Left renal cortex interstitium (tissue), 4 donors: ENCODE measurements around the gene FBXO27. TPM values are rescaled to one million over a fixed set of nuclear protein-coding genes. Genes with fewer than 3 reads are reported as not detected.
"Not testable (repeated sequence)": the region's sequence is repeated elsewhere in the genome, so short reads cannot be mapped to it uniquely, and the experiment has no call there.

Experiments
- DNase-seq, 4 donors: peaks; one replicate each; pipeline ENCODE4 v3.0.0-alpha.2; 2013; ENCODE audit warnings: low read depth in 4 of 4, low spot score in 2 of 4, missing footprints in 1 of 4
- polyA plus RNA-seq, 4 donors: library from polyadenylated mRNA; unstranded; fragments of 120-200 nt; gene quantifications; one replicate each; pipeline ENCODE4 v1.2.1, GENCODE V29; 2013; ENCODE audit not compliant: insufficient read length in 4 of 4

The FBXO27 gene
- polyA plus RNA-seq, 4 donors: 6.1 to 9.8 (median 7.8) TPM

GRCh38 chr19:38989614-38990013, 42.7 kb downstream of the FBXO27 start:
- not testable (repeated sequence) for DNase-seq

DNA sequence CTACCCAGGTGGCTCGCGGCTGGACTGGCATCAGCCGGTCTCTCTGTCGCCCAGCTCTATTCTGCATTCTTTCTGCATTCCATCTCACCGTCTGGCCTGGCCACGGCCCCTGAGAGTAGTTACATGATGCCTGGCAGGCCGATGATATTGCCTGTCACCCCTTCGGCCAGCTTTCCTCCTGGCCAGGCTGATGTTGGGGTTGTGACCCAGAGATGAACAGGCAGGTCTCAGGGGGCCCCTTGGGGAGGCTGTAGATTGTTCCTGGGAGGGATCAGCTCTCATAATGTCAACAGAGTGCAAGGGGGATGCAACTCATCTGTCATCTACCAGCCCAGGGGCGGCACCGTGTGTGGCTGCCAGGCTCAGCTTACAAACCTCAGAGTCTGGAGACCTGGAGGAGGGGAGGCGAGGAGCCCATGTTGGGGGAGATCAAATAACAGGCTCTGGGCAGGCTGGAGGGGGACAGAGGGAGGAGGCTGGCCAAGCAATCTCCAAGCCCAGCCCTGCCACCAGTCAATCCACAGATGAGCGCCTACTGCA, 43.2 kb downstream of the FBXO27 start:
- DNase-seq: peak; percentile 63 to 78 (median 71)

DNA sequence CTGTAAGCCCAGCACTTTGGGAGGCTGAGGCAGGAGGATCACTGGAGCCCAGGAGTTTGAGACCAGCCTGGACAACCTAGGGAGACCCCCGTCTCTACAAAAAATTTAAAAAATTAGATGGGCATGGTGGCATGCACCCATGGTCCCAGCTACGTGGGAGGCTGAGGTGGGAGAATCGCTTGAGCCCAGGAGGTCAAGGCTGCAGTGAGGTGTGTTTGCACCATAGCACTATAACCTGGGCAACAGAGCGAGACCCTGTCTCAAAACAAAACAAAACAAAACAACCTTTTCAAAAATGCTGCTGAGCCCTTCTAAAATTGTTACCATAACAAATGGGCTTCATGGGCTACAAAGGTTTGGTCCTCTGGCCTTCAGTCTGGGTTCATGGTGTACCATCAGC, 43.7 kb downstream of the FBXO27 start:
- DNase-seq: not testable (repeated sequence)

DNA sequence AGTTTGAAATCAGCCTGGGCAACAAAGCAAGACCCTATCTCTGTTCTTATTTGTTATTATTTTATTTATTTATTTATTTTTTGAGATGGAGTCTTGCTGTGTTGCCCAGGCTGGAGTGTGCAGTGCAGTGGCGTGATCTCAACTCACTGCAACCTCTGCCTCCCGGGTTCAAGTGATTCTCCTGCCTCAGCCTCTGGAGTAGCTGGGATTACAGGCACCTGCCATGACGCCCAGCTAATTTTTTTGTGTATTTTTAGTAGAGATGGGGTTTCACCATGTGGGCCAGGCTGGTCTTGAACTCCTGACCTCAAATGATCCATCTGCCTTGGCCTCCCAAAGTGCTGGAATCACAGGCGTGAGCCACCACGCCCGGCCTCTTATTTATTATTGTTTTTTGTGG, 44.6 kb downstream of the FBXO27 start:
- not testable (repeated sequence) for DNase-seq

GRCh38 chr19:38985262-38985661, 47.1 kb downstream of the FBXO27 start:
- no peak for DNase-seq

- no peak for DNase-seq
These were observed 51.6 kb downstream of the FBXO27 start for GRCh38 chr19:38980583-38981374.

DNA sequence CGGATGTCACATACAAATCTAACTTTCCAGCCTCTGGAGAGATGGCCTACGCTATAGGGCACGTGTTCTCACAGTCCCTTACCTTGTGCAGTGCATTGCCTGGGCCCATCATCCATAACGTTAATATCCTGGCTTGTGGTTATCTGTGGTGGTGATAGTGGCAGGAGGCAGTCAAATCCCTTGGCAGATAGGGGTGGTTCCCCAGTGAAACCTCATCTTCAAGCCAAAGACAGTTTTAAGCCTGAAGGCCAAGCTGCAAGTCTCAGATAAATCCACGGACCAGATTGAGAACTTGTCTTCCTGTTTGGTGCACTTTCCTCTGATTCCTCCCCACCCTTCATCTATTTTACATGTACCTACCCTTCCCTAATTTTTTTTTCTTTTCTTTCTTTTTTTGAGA, 52.5 kb downstream of the FBXO27 start:
- no peak for DNase-seq

DNA sequence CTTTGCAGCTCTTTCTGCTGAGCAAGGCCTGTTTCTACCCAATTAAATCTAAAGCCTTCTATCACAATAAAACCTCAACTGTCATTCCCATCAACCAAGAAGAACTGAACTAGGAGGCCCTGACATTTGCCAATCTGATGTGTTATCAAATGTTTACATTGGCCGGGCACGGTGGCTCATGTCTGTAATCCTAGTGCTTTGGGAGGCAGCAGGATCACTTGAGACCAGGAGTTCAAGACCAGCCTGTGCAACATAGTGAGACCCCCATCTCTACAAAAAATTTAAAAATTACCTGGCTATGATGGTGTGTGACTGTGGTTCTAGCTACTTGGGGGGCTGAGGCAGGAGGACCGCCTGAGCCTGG, 54.0 kb downstream of the FBXO27 start:
- no peak for DNase-seq

DNA sequence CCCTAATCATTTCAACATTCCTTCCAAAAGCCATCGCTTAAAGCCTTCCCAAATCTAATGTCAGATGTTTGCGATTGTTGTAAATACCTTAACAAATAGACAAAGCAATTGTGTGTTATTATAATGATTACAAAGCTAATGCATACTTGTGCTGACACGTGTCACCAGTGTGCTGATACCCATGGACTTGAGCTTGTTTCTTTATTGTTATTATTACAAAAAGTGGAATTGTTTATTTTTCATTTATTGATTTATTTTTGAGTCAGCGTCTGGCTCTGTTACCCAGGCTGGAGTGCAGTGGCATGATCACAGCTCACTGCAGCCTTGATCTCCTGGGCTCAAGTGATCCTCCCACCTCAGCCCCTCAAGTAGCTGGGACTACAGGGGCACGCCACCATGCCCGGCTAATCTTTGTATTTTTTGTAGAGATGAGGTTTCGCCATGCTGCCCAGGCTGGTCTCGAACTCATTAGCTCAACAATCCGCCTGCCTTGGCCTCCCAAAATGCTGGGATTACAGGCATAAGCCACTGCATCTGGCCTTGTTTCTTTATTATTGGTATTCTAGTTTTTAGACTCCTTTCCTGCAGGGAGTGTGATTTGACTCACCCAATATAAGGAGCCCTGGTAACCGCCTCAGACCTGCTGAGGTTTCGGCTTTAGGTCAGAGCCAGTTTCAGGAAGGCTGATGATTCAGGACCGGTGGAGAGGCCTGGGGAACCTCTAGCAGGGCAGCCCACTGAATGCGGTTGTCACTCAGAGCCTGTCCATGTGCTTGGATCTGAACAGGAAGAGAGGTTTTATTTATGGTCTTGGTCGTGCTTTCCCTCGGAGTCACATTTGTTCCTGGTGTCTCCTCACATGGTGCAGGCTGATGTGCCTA, 54.7 kb downstream of the FBXO27 start:
- DNase-seq: no peak

- DNase-seq: peak in 3 of 4 donors; percentile 36 to 55 (median 40)
These were observed 56.5 kb downstream of the FBXO27 start for GRCh38 chr19:38975861-38976271.

- DNase-seq: peak in 3 of 4 donors; percentile 55 to 66 (median 56)
These were observed 57.0 kb downstream of the FBXO27 start, which contains the start of gene FBXO17 for GRCh38 chr19:38975214-38975860. TSS of gene FBXO17 (minus strand) at chr19:38975742. CDS start at chr19:38950319, 25,423 bp downstream.

DNA sequence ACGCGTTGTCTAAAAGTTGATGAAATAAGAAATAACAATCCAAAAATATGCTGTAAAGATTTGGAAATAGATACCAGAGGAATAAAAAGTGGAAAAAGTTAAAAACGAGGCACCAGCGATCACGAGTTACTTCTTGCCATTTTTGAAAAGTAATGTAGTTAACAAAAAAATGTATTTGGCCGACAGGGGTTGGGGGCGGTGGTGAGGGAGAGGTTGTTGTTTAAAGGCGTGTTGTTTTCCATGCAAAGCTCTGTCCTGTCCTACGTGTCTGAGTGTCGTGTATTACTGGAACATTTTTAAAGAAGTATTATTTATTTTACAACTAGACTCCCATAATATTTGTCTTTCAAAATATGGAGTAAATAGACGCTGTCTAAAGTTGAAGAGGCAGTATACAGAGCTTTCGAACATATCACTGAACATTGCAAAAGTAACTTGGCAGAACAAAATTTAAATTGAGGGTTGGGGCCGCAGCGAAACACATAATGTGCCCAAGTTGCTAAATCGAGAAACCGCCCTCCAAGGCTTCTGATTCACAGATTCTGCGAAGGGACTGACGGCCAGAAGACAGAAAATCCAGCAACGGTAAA, 57.6 kb downstream of the FBXO27 start:
- peak in 1 of 4 donors; percentile 59 for DNase-seq

Other genes starting within 250 kb of the FBXO27 start
- 1 to 10 TPM in 2 of 4 donors, under 1 TPM in 1, not detected in 1; 0.95 to 3.2 (median 1.4) TPM for gene LGALS7B, start 243.3 kb downstream of the FBXO27 start, polyA plus RNA-seq
- gene LGALS4, start 219.6 kb downstream of the FBXO27 start, polyA plus RNA-seq: 1 to 10 TPM in 3 of 4 donors, under 1 TPM in 1; 0.97 to 3.0 (median 2.0) TPM
- 100 to 1,000 TPM; 149 to 161 (median 153) TPM for gene ECH1, start 200.8 kb downstream of the FBXO27 start, polyA plus RNA-seq
- gene HNRNPL, start 182.6 kb downstream of the FBXO27 start, polyA plus RNA-seq: 100 to 1,000 TPM; 434 to 500 (median 466) TPM
- gene RINL, start 154.3 kb downstream of the FBXO27 start, polyA plus RNA-seq: 10 to 100 TPM in 1 of 4 donors, 1 to 10 TPM in 3; 7.1 to 10.0 (median 8.3) TPM
- gene SIRT2, start 132.9 kb downstream of the FBXO27 start, polyA plus RNA-seq: 10 to 100 TPM; 37.9 to 53.1 (median 43.9) TPM
- 10 to 100 TPM in 2 of 4 donors, 1 to 10 TPM in 2; 8.2 to 13.4 (median 11.4) TPM for gene NFKBIB, start 132.6 kb downstream of the FBXO27 start, polyA plus RNA-seq
- gene CCER2, start 120.4 kb downstream of the FBXO27 start, polyA plus RNA-seq: 1 to 10 TPM in 2 of 4 donors, under 1 TPM in 2; 0.47 to 1.5 (median 1.1) TPM
- 10 to 100 TPM; 31.3 to 72.0 (median 53.4) TPM for gene SARS2, start 101.8 kb downstream of the FBXO27 start, polyA plus RNA-seq
- 10 to 100 TPM; 17.7 to 37.4 (median 26.9) TPM for gene MRPS12, start 101.6 kb downstream of the FBXO27 start, polyA plus RNA-seq
- 10 to 100 TPM; 51.3 to 93.4 (median 81.1) TPM for gene FBXO17, start 56.8 kb downstream of the FBXO27 start, polyA plus RNA-seq
- 1 to 10 TPM in 1 of 4 donors, under 1 TPM in 3; 0.13 to 1.5 (median 0.56) TPM for gene ACP7, start 51.8 kb upstream of the FBXO27 start, polyA plus RNA-seq
- 10 to 100 TPM; 42.6 to 80.8 (median 71.0) TPM for gene PAK4, start 93.2 kb upstream of the FBXO27 start, polyA plus RNA-seq
- gene NCCRP1, start 164.4 kb upstream of the FBXO27 start, polyA plus RNA-seq: 1 to 10 TPM in 3 of 4 donors, under 1 TPM in 1; 0.99 to 4.0 (median 1.4) TPM
- gene SYCN, start 171.7 kb upstream of the FBXO27 start, polyA plus RNA-seq: not detected
- not detected for gene IFNL3, start 212.5 kb upstream of the FBXO27 start, polyA plus RNA-seq
- gene IFNL4, start 216.3 kb upstream of the FBXO27 start, polyA plus RNA-seq: under 1 TPM in 1 of 4 donors, not detected in 3; 0.09 TPM
- gene IFNL2, start 235.8 kb upstream of the FBXO27 start, polyA plus RNA-seq: not detected